ACC112 (cell line): ENCODE measurements around the gene CASP8.

Experiments
- H2AFZ ChIP-seq: fragments of 200-600 bp; sonication (generic); one replicate; pipeline ENCODE4 v1.6.0; 2017; ENCODE audit warnings: antibody characterized with exemption, low read length; ENCODE audit not compliant: unreplicated experiment
- H3K27ac ChIP-seq: fragments of 200-600 bp; sonication (generic); 2 replicates; pipeline ENCODE4 v1.5.1; 2014; ENCODE audit warnings: low read depth, mild to moderate bottlenecking, antibody characterized with exemption, low read length, moderate library complexity
- H3K27me3 ChIP-seq: fragments of 200-600 bp; sonication (generic); 2 replicates; pipeline ENCODE4 v1.6.1; 2014; ENCODE audit warnings: mild to moderate bottlenecking, antibody characterized with exemption, low read length, moderate library complexity, mixed read lengths; ENCODE audit not compliant: insufficient read depth
- H3K36me3 ChIP-seq: fragments of 200-600 bp; sonication (generic); 2 replicates; pipeline ENCODE4 v1.6.1; 2016; ENCODE audit warnings: mild to moderate bottlenecking, antibody characterized with exemption, low read length, moderate library complexity, mixed read lengths; ENCODE audit not compliant: insufficient read depth
- H3K4me1 ChIP-seq: fragments of 200-600 bp; sonication (generic); one replicate; pipeline ENCODE4 v1.6.1; 2016; ENCODE audit warnings: low read length, mixed read lengths; ENCODE audit not compliant: insufficient read depth, unreplicated experiment, control insufficient read depth
- H3K4me3 ChIP-seq: fragments of 200-600 bp; sonication (generic); 2 replicates; pipeline ENCODE4 v1.5.1; 2014; ENCODE audit warnings: mild to moderate bottlenecking, low read depth, low read length
- H3K79me2 ChIP-seq: fragments of 200-600 bp; sonication (generic); one replicate; pipeline ENCODE4 v1.6.0; 2016; ENCODE audit warnings: low read length; ENCODE audit not compliant: control insufficient read depth, unreplicated experiment, insufficient read depth

The CASP8 gene

GRCh38 chr2:201260302-201260800, at the start of gene CASP8:
Gene CASP8, plus strand, starts transcription at chr2:201260536. Its CDS starts 5,951 bp downstream, at chr2:201266487.
- H3K27ac ChIP-seq, result peak within 1 kb of the TSS; percentile 97
- peak within 1 kb of the TSS; percentile 49 for H2AFZ ChIP-seq
- no peaks in the 10 kb centered on the region for H3K27me3 ChIP-seq
- peaks cover 52% of the 10 kb centered on the region for H3K4me1 ChIP-seq
- H3K79me2 ChIP-seq, result peaks cover 57% of the 10 kb centered on the region
- H3K36me3 ChIP-seq, result no peaks in the 10 kb centered on the region
- H3K4me3 ChIP-seq, result peak within 1 kb of the TSS; percentile 81

DNA sequence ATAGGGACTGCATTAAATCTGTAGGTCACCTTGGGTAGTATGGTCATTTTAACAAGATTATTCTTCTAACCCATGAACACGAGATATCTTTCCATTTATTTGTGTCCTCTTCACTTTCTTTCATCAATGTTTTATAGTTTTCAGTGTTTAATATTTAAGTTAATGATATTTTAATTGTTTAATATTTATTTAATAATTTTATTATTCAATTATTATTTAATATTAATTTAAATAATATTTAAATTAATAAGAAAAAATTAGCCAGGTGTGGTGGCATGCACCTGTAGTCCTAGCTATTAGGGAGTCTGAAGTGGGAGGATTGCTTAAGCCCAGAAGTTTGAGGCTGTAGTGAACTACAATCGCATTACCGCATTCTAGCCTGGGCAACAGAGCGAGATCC, 44.4 kb upstream of the CASP8 start:
- no peaks in the 10 kb centered on the region for H3K79me2 ChIP-seq
- H3K4me1 ChIP-seq, result no peaks in the 10 kb centered on the region
- no peak overlapping the region for H3K4me3 ChIP-seq
- no peak overlapping the region for H3K27ac ChIP-seq
- H3K27me3 ChIP-seq, result no peaks in the 10 kb centered on the region
- H3K36me3 ChIP-seq, result no peaks in the 10 kb centered on the region
- no peak overlapping the region for H2AFZ ChIP-seq

DNA sequence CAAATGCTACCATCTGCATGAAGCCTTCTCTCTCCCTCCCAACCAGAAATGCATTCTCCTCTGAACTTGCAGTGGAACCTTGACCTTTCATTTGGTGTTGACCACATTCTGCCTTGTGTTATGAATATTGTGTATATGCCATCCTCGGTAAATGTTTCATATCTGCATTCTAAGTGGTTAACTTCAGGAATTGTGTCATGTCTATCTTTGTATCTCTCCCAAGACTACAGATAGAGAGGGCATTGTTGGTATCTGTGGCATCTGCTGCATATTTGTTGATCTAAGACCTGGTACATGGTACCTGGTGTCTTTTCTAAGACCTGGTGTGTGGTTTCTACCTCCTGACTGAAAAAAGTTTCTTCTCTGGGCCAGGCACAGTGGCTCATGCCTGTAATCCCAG, 43.4 kb upstream of the CASP8 start:
- Histone ChIP-seq H3K27ac (no peak overlapping the region), H3K79me2 (no peaks in the 10 kb centered on the region), H3K36me3 (no peaks in the 10 kb centered on the region)

DNA sequence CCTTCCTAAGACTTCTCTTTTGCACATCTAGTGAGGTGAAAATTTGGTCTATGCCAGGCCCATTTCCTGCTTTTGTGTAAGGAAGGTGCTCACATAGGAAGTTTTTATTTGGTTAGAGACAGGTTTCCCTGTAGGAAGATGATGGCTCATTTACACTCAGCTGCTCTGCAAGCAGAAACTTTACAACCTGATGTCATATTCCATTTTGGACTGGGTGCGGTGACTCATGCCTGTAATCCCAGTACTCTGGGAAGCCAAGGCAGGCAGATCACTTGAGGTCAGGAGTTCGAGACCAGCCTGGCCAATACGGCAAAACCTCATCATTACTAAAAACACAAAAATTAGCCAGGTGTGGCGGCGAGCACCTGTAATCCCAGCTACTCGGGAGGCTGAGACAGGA, 41.6 kb upstream of the CASP8 start:
- Histone ChIP-seq H3K4me3 (no peak overlapping the region), H3K4me1 (no peaks in the 10 kb centered on the region), H3K36me3 (no peaks in the 10 kb centered on the region), H2AFZ (no peak overlapping the region), H3K27ac (no peak overlapping the region), H3K79me2 (no peaks in the 10 kb centered on the region), H3K27me3 (no peaks in the 10 kb centered on the region)

More for the DNA sequence above, 43.4 kb upstream of the CASP8 start:
- no peak overlapping the region for H2AFZ ChIP-seq
- H3K27me3 ChIP-seq, result no peaks in the 10 kb centered on the region
- H3K4me1 ChIP-seq, result no peaks in the 10 kb centered on the region
- H3K4me3 ChIP-seq, result no peak overlapping the region

DNA sequence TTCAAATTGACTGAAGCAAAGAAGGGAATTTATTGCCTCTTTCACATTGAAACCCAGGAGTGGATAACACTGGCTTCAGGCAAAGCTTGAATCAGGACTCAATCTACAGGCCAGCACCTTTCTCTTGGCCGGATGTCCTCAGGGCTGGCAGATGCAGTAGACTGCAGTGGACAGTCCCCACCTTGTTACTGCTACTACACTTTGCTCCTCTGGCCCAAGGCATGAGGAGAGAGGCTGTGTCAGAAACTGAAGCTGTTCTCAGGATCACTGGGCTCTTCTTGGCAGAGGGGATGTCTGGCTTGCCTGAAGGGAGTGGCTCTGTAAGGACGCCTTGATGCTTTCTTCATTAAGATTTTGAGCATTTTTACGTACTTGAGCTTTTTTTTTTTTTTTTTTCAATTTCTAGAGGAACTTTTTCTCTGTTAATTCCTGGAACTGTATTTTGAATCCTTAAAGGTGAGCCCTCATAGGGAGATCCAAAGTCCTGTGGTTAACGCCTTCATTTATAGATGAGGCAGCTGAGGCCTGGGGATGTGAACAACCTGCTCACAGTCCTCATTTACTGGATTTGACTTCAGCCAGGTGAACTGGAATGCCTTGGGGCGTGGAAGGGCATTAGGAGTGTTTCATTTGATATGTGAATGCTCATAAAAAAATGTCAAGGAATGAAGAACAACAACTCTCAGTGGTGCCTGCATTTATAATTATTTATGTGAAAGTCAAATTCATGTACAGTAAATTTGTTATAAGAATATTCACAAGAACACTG, 40.8 kb upstream of the CASP8 start:
- Histone ChIP-seq H3K4me3 (no peak overlapping the region), H3K27me3 (no peaks in the 10 kb centered on the region), H3K27ac (no peak overlapping the region), H2AFZ (no peak overlapping the region), H3K4me1 (no peaks in the 10 kb centered on the region), H3K79me2 (no peaks in the 10 kb centered on the region), H3K36me3 (no peaks in the 10 kb centered on the region)

DNA sequence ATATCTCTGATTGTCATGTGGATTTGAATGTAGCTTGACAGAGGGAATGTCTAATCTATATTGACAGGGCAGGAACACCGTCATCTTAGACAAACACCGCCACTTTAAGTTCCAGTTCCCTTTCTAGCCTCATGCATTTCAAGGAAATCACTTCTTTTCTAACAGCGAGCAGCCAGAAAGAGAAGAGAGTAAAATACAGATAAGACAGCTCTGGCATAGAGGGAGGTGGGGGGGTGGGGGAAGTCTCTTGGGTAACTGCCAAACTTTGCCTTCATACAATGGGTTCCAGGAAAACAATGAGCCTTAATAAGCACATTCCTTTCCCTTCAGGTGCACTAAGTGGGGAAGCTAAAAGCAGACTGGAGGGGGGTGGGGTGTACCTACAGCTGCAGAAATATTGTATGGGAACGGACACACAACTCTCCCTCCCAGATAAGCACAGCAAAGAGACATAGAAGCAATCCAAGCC, 40.2 kb upstream of the CASP8 start:
- Histone ChIP-seq H3K4me1 (no peaks in the 10 kb centered on the region), H2AFZ (no peak overlapping the region), H3K27me3 (no peaks in the 10 kb centered on the region), H3K79me2 (no peaks in the 10 kb centered on the region), H3K36me3 (no peaks in the 10 kb centered on the region), H3K4me3 (no peak overlapping the region), H3K27ac (no peak overlapping the region)

DNA sequence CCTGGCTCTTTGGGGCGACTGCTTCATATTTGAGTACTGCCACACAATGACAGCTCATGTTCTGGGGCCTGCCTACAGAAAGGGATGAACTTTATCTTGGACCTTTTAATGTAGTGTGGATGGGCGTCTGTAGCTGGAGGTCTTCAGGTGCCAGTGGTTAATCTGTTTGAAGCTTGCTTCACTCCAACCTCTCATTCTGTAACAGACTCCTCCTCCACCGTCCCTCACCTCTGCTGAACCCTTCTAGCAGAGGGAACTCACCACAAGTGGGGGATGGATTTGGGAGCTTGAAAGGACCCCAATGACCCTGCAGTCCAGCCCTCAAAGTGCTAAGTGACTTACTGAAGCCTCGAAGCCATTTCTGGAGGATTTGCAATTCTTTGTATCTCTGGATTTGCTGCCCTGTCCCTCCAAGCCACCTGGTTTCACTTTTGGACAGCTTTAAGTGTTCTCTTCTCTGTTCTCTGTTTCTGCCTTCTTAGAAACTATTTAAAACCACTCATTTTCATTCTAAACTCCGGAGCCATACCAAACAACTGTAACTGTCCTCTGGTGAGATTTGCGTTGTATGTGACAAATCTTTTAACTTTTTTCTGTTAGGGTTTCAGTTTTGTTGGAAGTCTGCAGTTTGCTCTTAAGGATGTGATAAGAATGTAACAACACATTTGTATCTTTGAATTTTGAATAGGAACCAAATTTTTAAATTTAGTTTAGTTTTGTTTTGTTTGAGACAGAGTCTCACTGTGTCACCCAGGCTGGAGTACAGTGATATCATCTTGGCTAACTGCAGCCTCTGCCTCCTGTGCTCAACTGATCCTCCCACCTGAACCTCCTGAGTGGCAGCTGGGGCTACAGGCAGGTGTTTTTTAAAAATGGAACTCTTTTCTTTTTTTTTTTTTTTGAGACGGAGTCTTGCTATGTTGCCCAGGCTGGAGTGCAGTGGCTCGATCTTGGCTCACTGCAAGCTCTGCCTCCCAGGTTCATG, 37.0 kb upstream of the CASP8 start:
- no peak overlapping the region for H3K27ac ChIP-seq

GRCh38 chr2:201228271-201228911, 31.9 kb upstream of the CASP8 start:
- peaks cover 12% of the 10 kb centered on the region for H3K4me1 ChIP-seq
- H3K79me2 ChIP-seq, result no peaks in the 10 kb centered on the region
- H2AFZ ChIP-seq, result no peak overlapping the region
- H3K27me3 ChIP-seq, result no peaks in the 10 kb centered on the region
- H3K4me3 ChIP-seq, result no peak overlapping the region
- no peaks in the 10 kb centered on the region for H3K36me3 ChIP-seq
- no peak overlapping the region for H3K27ac ChIP-seq

More for the DNA sequence above, 37.0 kb upstream of the CASP8 start:
- Histone ChIP-seq H2AFZ (no peak overlapping the region), H3K27me3 (no peaks in the 10 kb centered on the region), H3K36me3 (no peaks in the 10 kb centered on the region), H3K79me2 (no peaks in the 10 kb centered on the region), H3K4me3 (peak overlapping the region; percentile 5; the same call in 1 of the 2 replicates), H3K4me1 (no peaks in the 10 kb centered on the region)

DNA sequence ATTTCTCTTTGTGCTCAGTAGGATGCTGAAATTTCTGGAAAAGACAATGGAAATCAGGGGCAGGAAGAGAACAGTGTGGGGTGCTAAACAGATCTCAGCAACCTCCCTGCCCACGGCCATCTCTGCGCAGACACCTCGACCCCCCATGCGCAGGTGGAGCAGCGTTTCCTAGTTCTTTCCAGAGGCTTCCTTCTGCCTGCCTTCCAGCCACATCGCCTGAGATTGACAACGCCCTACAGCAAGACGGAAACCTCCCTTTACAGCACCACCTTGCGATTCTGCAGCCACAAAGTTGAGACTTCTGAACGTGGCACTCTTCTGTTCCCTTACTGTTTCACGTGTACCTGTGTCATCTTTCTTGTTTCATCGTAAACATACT, 31.4 kb upstream of the CASP8 start:
- peaks cover 12% of the 10 kb centered on the region for H3K4me1 ChIP-seq
- H3K36me3 ChIP-seq, result no peaks in the 10 kb centered on the region
- H3K79me2 ChIP-seq, result no peaks in the 10 kb centered on the region
- H3K27me3 ChIP-seq, result no peaks in the 10 kb centered on the region
- peak overlapping the region; percentile 1 for H2AFZ ChIP-seq
- no peak overlapping the region for H3K27ac ChIP-seq
- H3K4me3 ChIP-seq, result no peak overlapping the region

DNA sequence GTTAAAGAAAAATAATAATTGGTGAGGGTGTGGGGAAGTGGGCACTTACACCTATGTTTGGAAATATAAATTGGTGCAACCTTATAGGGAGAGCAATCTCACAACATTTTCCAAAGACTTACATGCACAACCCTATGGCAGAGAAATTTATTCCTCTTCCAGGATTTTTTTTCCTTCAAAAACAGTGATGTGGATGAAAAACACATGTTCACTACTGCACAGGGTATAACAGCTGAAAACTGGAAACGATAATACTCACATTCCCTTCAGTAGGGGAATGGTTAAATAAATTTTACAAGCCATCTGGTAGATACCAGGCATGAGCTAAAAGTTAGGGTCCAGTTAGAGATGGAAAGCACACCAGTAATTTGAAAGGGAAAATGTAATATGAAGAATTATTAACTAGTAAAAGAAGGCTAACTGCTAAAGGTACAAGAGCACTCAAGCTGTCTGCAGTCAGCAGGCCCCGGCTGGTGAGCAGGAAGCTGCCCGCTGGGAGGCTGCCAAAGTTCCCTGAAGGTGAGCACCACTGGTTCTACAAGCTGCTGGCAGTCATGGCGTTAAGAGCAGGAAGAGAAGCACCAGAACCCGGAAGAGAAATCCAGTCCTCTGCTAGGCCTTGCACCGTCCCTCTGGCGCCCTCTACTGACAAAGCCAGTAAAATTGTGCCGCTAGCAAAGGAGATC, 28.4 kb upstream of the CASP8 start:
- Histone ChIP-seq H3K4me1 (peaks cover 30% of the 10 kb centered on the region), H3K36me3 (no peaks in the 10 kb centered on the region), H3K27ac (no peak overlapping the region), H3K27me3 (no peaks in the 10 kb centered on the region), H2AFZ (peak overlapping the region; percentile 79), H3K4me3 (no peak overlapping the region), H3K79me2 (no peaks in the 10 kb centered on the region)
